T-helper 2 cell treated with Interferon-gamma antibody and Interleukin-4, amounts not matched to agents 100 ng/mL and 5 ng/mL, for 36 hours (primary cell): ENCODE data around the gene HIP1. TPM values are rescaled to one million over a fixed set of nuclear protein-coding genes. Genes with fewer than 3 reads are reported as not detected.
"Not testable (repeated sequence)": the region's sequence is repeated elsewhere in the genome, so short reads cannot be mapped to it uniquely, and the experiment has no call there.

Source experiments
- intact Hi-C: fragments of 100-400 bp; cut with micrococcal nuclease; formaldehyde crosslinking; loops from one replicate; pipeline ENCODE4 v1.15.1; 2023
- total RNA-seq: library from RNA; stranded (reverse); gene quantifications from 2 replicates; pipeline ENCODE4 v1.2.3, GENCODE V29; 2022

The HIP1 gene
- total RNA-seq, 1 donor from 2014 or later, result 3.4 TPM

- intact Hi-C loops, result no loop called here
Observed at GRCh38 chr7:75579899-75580298, 158.8 kb downstream of the HIP1 start.

- intact Hi-C loops, result no loop called here
Observed at GRCh38 chr7:75578081-75578480, 160.7 kb downstream of the HIP1 start.

- intact Hi-C loops, result no loop called here
Observed at GRCh38 chr7:75575488-75576121, 163.1 kb downstream of the HIP1 start.

GRCh38 chr7:75573477-75574019 lies 165.2 kb downstream of the HIP1 start:
- intact Hi-C loops, result no loop called here

GRCh38 chr7:75572814-75573213 lies 165.9 kb downstream of the HIP1 start:
- intact Hi-C loops, result no loop called here

GRCh38 chr7:75572396-75572795 lies 166.3 kb downstream of the HIP1 start:
- intact Hi-C loops, result no loop called here

- intact Hi-C loops, result no loop called here
Observed at GRCh38 chr7:75571209-75571608, 167.5 kb downstream of the HIP1 start.

- intact Hi-C loops, result not testable (repeated sequence)
Observed at GRCh38 chr7:75569629-75570282, 169.0 kb downstream of the HIP1 start.

- intact Hi-C loops, result no loop called here
Observed at GRCh38 chr7:75567948-75568595, 170.7 kb downstream of the HIP1 start.

- intact Hi-C loops, result no loop called here
Observed at GRCh38 chr7:75565132-75565837, 173.5 kb downstream of the HIP1 start.

GRCh38 chr7:75563171-75563570 lies 175.6 kb downstream of the HIP1 start:
- intact Hi-C loops, result no loop called here

GRCh38 chr7:75559976-75560365 lies 178.8 kb downstream of the HIP1 start:
- intact Hi-C loops, result no loop called here

- intact Hi-C loops, result no loop called here
Observed at GRCh38 chr7:75559355-75559975, 179.3 kb downstream of the HIP1 start.

- intact Hi-C loops, result not testable (repeated sequence)
Observed at GRCh38 chr7:75556835-75557234, 181.9 kb downstream of the HIP1 start.

GRCh38 chr7:75555736-75556135 lies 183.0 kb downstream of the HIP1 start:
- intact Hi-C loops, result no loop called here

GRCh38 chr7:75546237-75547015 lies 192.3 kb downstream of the HIP1 start:
- intact Hi-C loops, result no loop called here

- intact Hi-C loops, result no loop called here
Observed at GRCh38 chr7:75537731-75538130, 201.0 kb downstream of the HIP1 start.

- intact Hi-C loops, result no loop called here
Observed at GRCh38 chr7:75536940-75537538, 201.7 kb downstream of the HIP1 start.

- intact Hi-C loops, result no loop called here
Observed at GRCh38 chr7:75536491-75536890, 202.2 kb downstream of the HIP1 start.

GRCh38 chr7:75534727-75535307 lies 203.9 kb downstream of the HIP1 start:
- intact Hi-C loops, result no loop called here
